Testis (tissue), 3 donors: ENCODE measurements around the gene FAM171A1. TPM values are rescaled to one million over a fixed set of nuclear protein-coding genes. Genes with fewer than 3 reads are reported as not detected.

Experiments
- DNase-seq: peaks from one replicate; pipeline ENCODE4 v3.0.0-alpha.2; 2019
- H3K27ac ChIP-seq, 2 donors: fragments of 200-600 bp; sonication (generic); one replicate each; pipeline ENCODE4 v1.5.1; 2019
- H3K27me3 ChIP-seq: fragments of 200-600 bp; sonication (generic); one replicate; pipeline ENCODE4 v1.5.1; 2019
- H3K36me3 ChIP-seq: fragments of 200-600 bp; sonication (generic); one replicate; pipeline ENCODE4 v1.5.1; 2017; ENCODE audit warnings: low read depth; ENCODE audit errors: missing control alignments
- H3K4me1 ChIP-seq: fragments of 200-600 bp; sonication (generic); one replicate; pipeline ENCODE4 v1.5.1; 2019
- H3K4me3 ChIP-seq, 2 donors: fragments of 200-600 bp; sonication (generic); one replicate each; pipeline ENCODE4 v1.5.1; 2017 to 2019
- H3K9me3 ChIP-seq: fragments of 200-600 bp; sonication (generic); one replicate; pipeline ENCODE4 v1.5.1; 2017
- POLR2A ChIP-seq: fragments of 450-650 bp; IDR thresholded peaks from one replicate; pipeline ENCODE4 v1.6.1; 2017; ENCODE audit warnings: antibody characterized with exemption, mild to moderate bottlenecking, moderate library complexity
- WGBS, 2 donors: methylation state at CpG; one replicate each; pipeline ENCODE4 v1.1.5; 2018; 5-methylcytosine and 5-hydroxymethylcytosine counted together
- intact Hi-C: fragments of 100-400 bp; cut with DNase I; formaldehyde crosslinking; loops from one replicate; pipeline ENCODE4 v1.15.1; 2023; ENCODE audit warnings: low total_unique reads
- polyA plus RNA-seq: library from polyadenylated mRNA; stranded (reverse); fragments of 350-450 nt; fragmentation: Illumina TruSeq; extraction: RNeasy Lipid Tissue Mini Kit (QIAGEN cat#74804); gene quantifications from one replicate; pipeline ENCODE4 v1.2.3, GENCODE V29; 2014; ENCODE audit warnings: low read depth, low replicate concordance; ENCODE audit not compliant: insufficient read depth
- total RNA-seq, 2 donors: library from RNA; depleted of rRNA; stranded (reverse); fragments of >200 nt; gene quantifications; one replicate each; pipeline ENCODE4 v1.2.3, GENCODE V29; 2016
- TF ChIP-seq, protein P1 (sequence below), 3 experiments: fragments of 450-650 bp in 2 of 3; fragments of 200-600 bp in 1 of 3; sonication (generic) in 1 of 3; IDR thresholded peaks; one replicate each; pipeline ENCODE4 v1.5.1; 2016 to 2019; ENCODE audit warnings: antibody characterized with exemption in 3 of 3, mild to moderate bottlenecking in 2 of 3, moderate library complexity in 1 of 3

FAM171A1 gene
- total and polyA plus RNA-seq, 3 donors from 2014 or later = 9.2 to 11.1 (median 10.8) TPM

DNA sequence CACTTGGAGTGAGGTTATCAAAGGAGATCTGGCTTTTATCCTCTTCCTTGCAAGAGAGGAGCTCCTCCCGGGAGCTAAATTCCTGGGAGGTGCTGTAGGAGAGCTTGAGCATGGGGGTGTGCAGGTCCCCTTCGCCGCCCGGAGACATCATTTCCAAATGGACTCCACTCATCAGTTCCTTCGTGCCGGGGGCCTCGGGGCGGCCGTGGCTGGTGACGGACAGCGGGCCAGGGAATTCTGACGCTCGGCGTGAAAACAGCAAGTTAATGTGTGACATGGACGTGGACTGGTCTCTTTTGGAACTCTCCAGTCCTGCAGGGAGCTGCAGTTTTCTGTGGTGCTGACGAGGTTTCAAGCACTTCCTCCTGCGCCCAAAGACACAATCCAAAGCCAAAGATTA lies 156.9 kb downstream of the FAM171A1 start:
- intact Hi-C loops = no loop called here
- TF ChIP-seq, protein P1, sequence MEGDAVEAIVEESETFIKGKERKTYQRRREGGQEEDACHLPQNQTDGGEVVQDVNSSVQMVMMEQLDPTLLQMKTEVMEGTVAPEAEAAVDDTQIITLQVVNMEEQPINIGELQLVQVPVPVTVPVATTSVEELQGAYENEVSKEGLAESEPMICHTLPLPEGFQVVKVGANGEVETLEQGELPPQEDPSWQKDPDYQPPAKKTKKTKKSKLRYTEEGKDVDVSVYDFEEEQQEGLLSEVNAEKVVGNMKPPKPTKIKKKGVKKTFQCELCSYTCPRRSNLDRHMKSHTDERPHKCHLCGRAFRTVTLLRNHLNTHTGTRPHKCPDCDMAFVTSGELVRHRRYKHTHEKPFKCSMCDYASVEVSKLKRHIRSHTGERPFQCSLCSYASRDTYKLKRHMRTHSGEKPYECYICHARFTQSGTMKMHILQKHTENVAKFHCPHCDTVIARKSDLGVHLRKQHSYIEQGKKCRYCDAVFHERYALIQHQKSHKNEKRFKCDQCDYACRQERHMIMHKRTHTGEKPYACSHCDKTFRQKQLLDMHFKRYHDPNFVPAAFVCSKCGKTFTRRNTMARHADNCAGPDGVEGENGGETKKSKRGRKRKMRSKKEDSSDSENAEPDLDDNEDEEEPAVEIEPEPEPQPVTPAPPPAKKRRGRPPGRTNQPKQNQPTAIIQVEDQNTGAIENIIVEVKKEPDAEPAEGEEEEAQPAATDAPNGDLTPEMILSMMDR (IDR thresholded peaks at IDR 0.05) = no peak
- TF ChIP-seq POLR2A = no peak
- Histone ChIP-seq H3K36me3 (no peaks in the 10 kb centered on the region), H3K4me3 (no peak overlapping the region), H3K27ac (no peak overlapping the region), H3K9me3 (no peaks in the 10 kb centered on the region), H3K27me3 (no peaks in the 10 kb centered on the region), H3K4me1 (peaks cover 3% of the 10 kb centered on the region)
- 90 to 95% methylated on average over 17 of the region's 17 CpGs for WGBS, 2 donors
- DNase-seq = no peak

DNA sequence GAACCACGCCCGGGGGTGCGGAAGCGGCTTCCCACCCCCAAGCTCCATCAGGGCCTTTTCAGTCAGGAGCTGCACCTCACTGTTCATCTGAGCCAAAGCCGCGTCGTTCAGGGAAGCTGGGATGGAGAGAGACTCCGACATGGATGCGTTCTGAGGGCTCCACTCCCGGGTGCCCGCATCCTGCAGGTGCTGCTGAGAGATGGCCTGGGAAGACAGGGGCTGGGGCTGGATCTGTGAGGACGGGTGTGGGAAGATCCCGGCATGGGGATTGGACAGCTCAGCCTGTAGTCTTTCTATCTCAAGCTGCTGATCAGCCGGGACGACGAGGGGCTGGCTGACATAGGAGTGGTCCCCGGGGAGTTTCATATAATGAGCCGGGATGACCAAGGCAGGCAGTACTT lies 157.6 kb downstream of the FAM171A1 start:
- intact Hi-C loops = no loop called here
- no peak for DNase-seq
- H3K9me3 ChIP-seq = no peaks in the 10 kb centered on the region
- 82 to 87% methylated on average over 18 of the region's 18 CpGs for WGBS, 2 donors
- no peak overlapping the region for H3K27ac ChIP-seq
- H3K4me1 ChIP-seq = peaks cover 3% of the 10 kb centered on the region
- H3K36me3 ChIP-seq = no peaks in the 10 kb centered on the region
- no peak for TF ChIP-seq POLR2A
- TF ChIP-seq, protein P1 (IDR thresholded peaks at IDR 0.05) = no peak
- no peak overlapping the region for H3K4me3 ChIP-seq
- no peaks in the 10 kb centered on the region for H3K27me3 ChIP-seq

DNA sequence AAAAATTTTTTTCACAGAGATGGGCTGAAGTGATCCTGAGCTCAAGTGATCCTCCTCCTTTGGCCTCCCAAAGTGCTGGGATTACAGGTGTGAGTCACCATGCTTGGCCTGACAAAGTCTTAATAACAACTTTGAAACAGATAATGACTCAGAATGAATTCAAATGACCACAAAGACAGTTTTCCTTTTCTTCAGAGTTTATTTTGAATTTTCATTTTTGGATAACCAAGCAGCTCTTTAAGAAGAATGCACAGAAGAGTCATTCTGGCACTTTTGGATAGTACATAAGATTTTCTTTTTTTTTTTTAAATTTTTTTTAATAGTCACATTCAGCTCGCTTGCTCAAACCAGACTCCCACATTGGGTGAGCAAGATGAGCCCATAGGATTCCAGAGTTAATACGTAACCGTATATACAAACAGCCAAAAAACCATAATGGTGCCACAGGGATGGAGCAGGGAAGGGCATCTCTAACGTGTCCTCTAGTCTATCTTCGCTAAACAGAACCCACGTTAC lies 159.6 kb downstream of the FAM171A1 start:
- no peak overlapping the region for H3K4me3 ChIP-seq
- H3K36me3 ChIP-seq = no peaks in the 10 kb centered on the region
- no peak for DNase-seq
- WGBS, 2 donors = 80 to 83% methylated on average over 6 of the region's 6 CpGs
- no peak overlapping the region for H3K27ac ChIP-seq
- H3K27me3 ChIP-seq = no peaks in the 10 kb centered on the region
- intact Hi-C loops = no loop called here
- peaks cover 3% of the 10 kb centered on the region for H3K4me1 ChIP-seq
- TF ChIP-seq POLR2A = no peak
- TF ChIP-seq, protein P1 (IDR thresholded peaks at IDR 0.05) = no peak
- no peaks in the 10 kb centered on the region for H3K9me3 ChIP-seq

DNA sequence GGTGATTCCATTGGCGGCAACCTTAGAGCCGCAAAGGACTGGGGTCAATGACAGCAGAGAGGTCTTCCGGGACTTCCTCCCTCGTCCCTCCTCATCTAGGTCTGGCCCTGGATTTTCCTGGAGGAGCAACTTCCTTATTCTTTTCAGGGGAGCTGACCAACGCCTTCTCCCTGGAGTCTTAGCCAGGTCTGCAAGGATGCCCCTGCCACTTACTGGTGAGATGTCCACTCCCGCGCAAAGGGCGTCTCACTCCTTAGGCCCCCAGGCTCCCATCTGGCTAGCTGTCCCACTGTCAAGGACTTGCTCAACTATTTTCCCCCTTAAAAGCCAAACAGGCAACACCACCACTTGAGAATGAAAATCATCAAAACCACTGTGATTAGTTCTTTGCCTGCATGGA lies 160.6 kb downstream of the FAM171A1 start:
- intact Hi-C loops = no loop called here
- WGBS, 2 donors = 83 to 88% methylated on average over 8 of the region's 8 CpGs
- no peak overlapping the region for H3K4me3 ChIP-seq
- DNase-seq = no peak
- no peaks in the 10 kb centered on the region for H3K27me3 ChIP-seq
- H3K36me3 ChIP-seq = no peaks in the 10 kb centered on the region
- no peak overlapping the region for H3K27ac ChIP-seq
- peaks cover 3% of the 10 kb centered on the region for H3K4me1 ChIP-seq
- no peaks in the 10 kb centered on the region for H3K9me3 ChIP-seq
- TF ChIP-seq, protein P1 (IDR thresholded peaks at IDR 0.05) = no peak
- TF ChIP-seq POLR2A = no peak

DNA sequence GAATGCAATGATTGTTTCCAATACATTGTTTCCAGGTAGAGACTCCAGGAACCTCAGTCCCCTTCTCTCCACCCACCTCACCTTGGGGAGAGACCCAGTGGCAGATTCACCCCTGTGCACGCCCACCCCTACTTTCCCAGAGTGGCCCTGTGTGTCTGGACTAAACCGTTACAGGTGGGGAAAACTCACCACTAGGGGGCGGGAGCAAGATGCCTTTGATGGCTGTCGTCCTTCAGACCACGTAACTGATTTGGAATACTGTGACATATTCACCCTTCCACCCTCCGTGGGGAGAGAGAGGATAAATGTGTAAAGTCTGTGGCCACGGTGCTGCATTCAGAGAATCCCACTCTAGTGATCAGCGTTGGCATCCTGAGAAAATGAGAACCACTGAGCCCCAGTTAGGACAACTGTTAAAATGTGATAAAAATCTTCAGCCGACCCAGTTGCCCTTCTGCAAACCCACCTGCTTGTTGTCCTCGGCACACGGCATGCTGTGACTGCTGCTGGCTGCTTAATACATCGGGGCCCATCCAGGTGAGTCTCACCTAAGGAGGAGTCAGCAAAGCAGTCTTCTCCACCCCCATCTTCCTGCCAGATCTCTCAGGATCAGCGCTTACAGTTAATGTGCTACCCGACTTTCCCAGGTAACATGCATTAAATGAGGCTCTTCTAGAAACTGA lies 161.1 kb downstream of the FAM171A1 start:
- intact Hi-C loops = no loop called here
- TF ChIP-seq, protein P1 (IDR thresholded peaks at IDR 0.05) = peak; percentile 68 to 85 (median 81)
- no peak for TF ChIP-seq POLR2A
- Histone ChIP-seq H3K4me3 (no peak overlapping the region), H3K27ac (no peak overlapping the region), H3K4me1 (peaks cover 3% of the 10 kb centered on the region), H3K27me3 (no peaks in the 10 kb centered on the region), H3K36me3 (no peaks in the 10 kb centered on the region), H3K9me3 (no peaks in the 10 kb centered on the region)
- WGBS, 2 donors = 40 to 44% methylated on average over 11 to 14 of the region's 14 CpGs
- DNase-seq = peak; percentile 93
